ENCODE measurements around the gene MUSTN1.

Gene MUSTN1

DNA sequence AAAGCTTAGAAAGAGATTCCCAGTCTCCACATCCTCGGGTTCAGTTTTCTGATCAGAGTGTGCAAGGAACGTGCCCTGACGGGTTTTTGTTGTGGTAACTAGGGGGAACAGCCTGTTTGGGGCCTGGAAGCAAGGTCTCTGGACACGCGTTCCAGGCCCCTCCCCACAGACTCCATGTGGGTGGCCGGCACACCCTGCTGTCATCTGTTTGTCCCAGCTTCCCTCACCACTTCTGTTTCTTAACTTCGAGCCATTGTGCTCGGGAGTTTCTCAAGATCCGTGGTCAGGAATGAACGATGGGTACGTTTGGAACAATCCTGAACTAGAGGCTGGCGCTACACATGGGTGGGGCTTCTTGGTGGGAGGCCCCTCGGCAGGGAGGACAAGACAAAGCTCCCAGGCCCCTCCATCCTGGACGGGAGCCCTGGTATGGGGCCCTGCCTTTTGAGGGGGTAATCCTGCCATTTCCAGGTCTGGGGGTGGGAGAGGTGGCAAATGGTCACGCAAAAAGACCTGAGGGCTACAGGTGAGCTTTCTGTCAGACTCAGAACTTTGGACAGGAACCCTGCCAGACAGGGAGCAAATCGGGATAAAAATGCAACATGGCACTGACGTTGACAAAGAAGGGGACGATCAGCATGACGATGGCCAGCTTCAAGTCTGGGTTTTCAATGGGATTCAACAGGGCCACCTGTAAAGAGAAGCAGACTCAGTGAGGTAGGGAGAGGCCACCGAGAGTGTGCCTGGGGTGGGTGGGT is 8.5 kb upstream of the MUSTN1 start:
- Histone ChIP-seq H3K27ac (peak overlapping the region in 10 of 11 experiments; percentile 67 to 85 (median 82); a peak in 21 of 22 replicates), H3K4me2 (peak overlapping the region; percentile 75 to 97 (median 85)), H3K9me3 (replicated peaks in 1 of 11) (no peaks in the 10 kb centered on the region), H3K4me3 (no peak overlapping the region), H3K9ac (peak overlapping the region in 7 of 11 experiments; percentile 1 to 79 (median 66); a peak in 3 of 22 replicates), H3K36me3 (peaks cover 7 to 29% (median 12%) of the 10 kb centered on the region in 11 experiments; a peak in 13 of 22 replicates), H4K20me1 (no peaks in the 10 kb centered on the region; a peak in 1 of 22 replicates), H3K27me3 (no peaks in the 10 kb centered on the region), H3K4me1 (peaks cover 81 to 100% (median 100%) of the 10 kb centered on the region in 10 experiments)
- TF ChIP-seq Cebpa-rat (IDR thresholded peaks at IDR 0.05): no peak

DNA sequence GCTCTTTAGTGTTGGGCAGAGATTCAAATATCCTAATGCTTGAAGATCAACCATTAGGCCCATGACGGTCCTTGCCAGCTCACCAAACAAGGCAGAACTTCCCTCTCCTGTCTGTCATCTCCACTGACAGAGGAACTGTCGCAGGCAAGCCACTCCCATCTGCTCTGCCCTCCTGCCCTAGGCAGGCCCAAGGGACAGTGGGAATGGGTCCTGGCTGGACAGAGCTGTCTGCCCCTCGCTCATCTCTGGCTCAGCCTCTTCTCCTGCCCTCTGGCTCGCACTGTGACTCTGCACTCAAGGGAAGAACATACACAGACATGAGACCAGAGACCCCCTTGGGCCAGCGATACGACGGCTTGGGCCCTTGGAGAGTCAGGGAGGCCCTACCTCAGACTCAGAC is 7.6 kb upstream of the MUSTN1 start:
- Histone ChIP-seq H3K36me3 (peaks cover 7 to 22% (median 12%) of the 10 kb centered on the region in 11 experiments; a peak in 11 of 22 replicates), H3K9me3 (replicated peaks in 1 of 11) (no peaks in the 10 kb centered on the region), H4K20me1 (peaks cover 0 to 3% (median 0%) of the 10 kb centered on the region in 11 experiments; a peak in 1 of 22 replicates), H3K4me1 (peaks cover 79 to 100% (median 100%) of the 10 kb centered on the region in 10 experiments), H3K27me3 (no peaks in the 10 kb centered on the region), H3K4me3 (no peak overlapping the region), H3K4me2 (peak overlapping the region; percentile 75 to 97 (median 85)), H3K9ac (peak overlapping the region in 3 of 11 experiments; percentile 11 to 30 (median 29); a peak in 3 of 22 replicates), H3K27ac (peak overlapping the region in 10 of 11 experiments; percentile 27 to 85 (median 79); a peak in 20 of 22 replicates)
- no peak for TF ChIP-seq Cebpa-rat (IDR thresholded peaks at IDR 0.05)

- Histone ChIP-seq H3K4me2 (peak overlapping the region; percentile 75 to 97 (median 85)), H3K27me3 (no peaks in the 10 kb centered on the region)
- no peak for TF ChIP-seq Cebpa-rat (IDR thresholded peaks at IDR 0.05)
These were observed 7.1 kb upstream of the MUSTN1 start for GRCh38 chr3:52841981-52842340.

GRCh38 chr3:52841211-52841980 is 6.6 kb upstream of the MUSTN1 start:
- H3K4me1 ChIP-seq: peaks cover 69 to 100% (median 100%) of the 10 kb centered on the region in 10 experiments
- no peak overlapping the region for H3K4me3 ChIP-seq
- no peaks in the 10 kb centered on the region for H3K9me3 ChIP-seq (replicated peaks in 1 of 11)
- no peak for TF ChIP-seq Cebpa-rat (IDR thresholded peaks at IDR 0.05)
- peak overlapping the region; percentile 75 to 97 (median 85) for H3K4me2 ChIP-seq
- peak overlapping the region in 9 of 11 experiments; percentile 1 to 59 (median 34); a peak in 15 of 22 replicates for H3K9ac ChIP-seq
- peaks cover 6 to 22% (median 12%) of the 10 kb centered on the region in 11 experiments; a peak in 13 of 22 replicates for H3K36me3 ChIP-seq
- H3K27me3 ChIP-seq: no peaks in the 10 kb centered on the region
- H3K27ac ChIP-seq: peak overlapping the region in 9 of 11 experiments; percentile 27 to 85 (median 81); a peak in 19 of 22 replicates
- peaks cover 0 to 6% (median 0%) of the 10 kb centered on the region in 11 experiments; a peak in 1 of 22 replicates for H4K20me1 ChIP-seq

More at GRCh38 chr3:52841981-52842340, 7.1 kb upstream of the MUSTN1 start:
- peak overlapping the region in 9 of 11 experiments; percentile 27 to 85 (median 81); a peak in 18 of 22 replicates for H3K27ac ChIP-seq
- H3K9me3 ChIP-seq (replicated peaks in 1 of 11): no peaks in the 10 kb centered on the region
- peaks cover 0 to 6% (median 0%) of the 10 kb centered on the region in 11 experiments; a peak in 1 of 22 replicates for H4K20me1 ChIP-seq
- H3K9ac ChIP-seq: peak overlapping the region in 3 of 11 experiments; percentile 26 to 59 (median 36); a peak in 6 of 22 replicates
- H3K36me3 ChIP-seq: peaks cover 6 to 22% (median 10%) of the 10 kb centered on the region in 11 experiments; a peak in 12 of 22 replicates
- H3K4me3 ChIP-seq: no peak overlapping the region
- peaks cover 75 to 100% (median 100%) of the 10 kb centered on the region in 10 experiments for H3K4me1 ChIP-seq

DNA sequence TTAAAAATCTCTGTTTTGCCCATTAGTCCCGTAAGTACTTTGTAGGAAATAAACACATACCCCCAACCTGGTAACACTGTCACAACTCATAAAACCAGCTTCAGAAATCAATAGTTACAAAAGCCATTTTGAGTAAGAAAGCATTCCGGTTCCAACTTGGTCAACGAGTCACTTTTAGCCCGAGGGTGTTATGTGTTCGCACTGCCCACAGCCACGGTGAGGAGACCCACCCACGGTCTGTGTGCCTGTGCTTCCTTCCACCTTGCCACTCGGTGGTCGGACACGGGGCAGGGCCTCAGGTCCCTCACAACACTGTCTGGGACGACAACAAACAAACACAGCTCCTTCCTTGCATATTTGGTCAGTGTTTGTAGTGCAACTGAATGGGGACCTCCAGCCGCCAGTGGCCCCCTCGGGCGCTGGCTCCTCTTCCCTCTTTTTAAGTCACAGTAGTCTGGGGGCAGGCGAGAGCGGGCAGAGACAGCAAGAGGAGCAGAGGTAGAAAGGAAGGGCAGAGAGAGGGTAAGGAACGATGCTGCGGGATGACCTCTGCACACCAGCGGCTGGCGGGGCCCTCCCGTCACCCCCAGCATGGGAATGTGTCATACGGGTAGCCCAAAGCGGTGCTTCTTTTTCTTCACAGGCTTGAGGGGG is 5.2 kb upstream of the MUSTN1 start:
- peak overlapping the region; percentile 72 to 93 (median 85); a peak in 20 of 22 replicates for H3K4me2 ChIP-seq
- H4K20me1 ChIP-seq: peaks cover 0 to 6% (median 0%) of the 10 kb centered on the region in 11 experiments; a peak in 2 of 22 replicates
- no peaks in the 10 kb centered on the region for H3K9me3 ChIP-seq (replicated peaks in 1 of 11)
- H3K27ac ChIP-seq: peak overlapping the region in 4 of 11 experiments; percentile 10 to 85 (median 82); a peak in 6 of 22 replicates
- no peak for TF ChIP-seq Cebpa-rat (IDR thresholded peaks at IDR 0.05)
- peaks cover 55 to 100% (median 100%) of the 10 kb centered on the region in 10 experiments for H3K4me1 ChIP-seq
- peaks cover 6 to 32% (median 18%) of the 10 kb centered on the region in 11 experiments; a peak in 14 of 22 replicates for H3K36me3 ChIP-seq
- no peak overlapping the region for H3K4me3 ChIP-seq
- no peak overlapping the region for H3K9ac ChIP-seq
- H3K27me3 ChIP-seq: no peaks in the 10 kb centered on the region

GRCh38 chr3:52839268-52839575 is 4.4 kb upstream of the MUSTN1 start:
- H3K4me1 ChIP-seq: peaks cover 47 to 100% (median 96%) of the 10 kb centered on the region in 10 experiments
- peaks cover 0 to 6% (median 0%) of the 10 kb centered on the region in 11 experiments; a peak in 2 of 22 replicates for H4K20me1 ChIP-seq
- H3K9me3 ChIP-seq (replicated peaks in 1 of 11): no peaks in the 10 kb centered on the region
- H3K4me3 ChIP-seq: no peak overlapping the region
- H3K27ac ChIP-seq: no peak overlapping the region; a peak in 1 of 22 replicates
- no peak for TF ChIP-seq Cebpa-rat (IDR thresholded peaks at IDR 0.05)
- H3K9ac ChIP-seq: peak overlapping the region in 1 of 11 experiments; percentile 36; a peak in 1 of 22 replicates
- peaks cover 6 to 32% (median 18%) of the 10 kb centered on the region in 11 experiments; a peak in 14 of 22 replicates for H3K36me3 ChIP-seq
- H3K4me2 ChIP-seq: peak overlapping the region in 10 of 11 experiments; percentile 35 to 93 (median 78); a peak in 18 of 22 replicates
- H3K27me3 ChIP-seq: no peaks in the 10 kb centered on the region

DNA sequence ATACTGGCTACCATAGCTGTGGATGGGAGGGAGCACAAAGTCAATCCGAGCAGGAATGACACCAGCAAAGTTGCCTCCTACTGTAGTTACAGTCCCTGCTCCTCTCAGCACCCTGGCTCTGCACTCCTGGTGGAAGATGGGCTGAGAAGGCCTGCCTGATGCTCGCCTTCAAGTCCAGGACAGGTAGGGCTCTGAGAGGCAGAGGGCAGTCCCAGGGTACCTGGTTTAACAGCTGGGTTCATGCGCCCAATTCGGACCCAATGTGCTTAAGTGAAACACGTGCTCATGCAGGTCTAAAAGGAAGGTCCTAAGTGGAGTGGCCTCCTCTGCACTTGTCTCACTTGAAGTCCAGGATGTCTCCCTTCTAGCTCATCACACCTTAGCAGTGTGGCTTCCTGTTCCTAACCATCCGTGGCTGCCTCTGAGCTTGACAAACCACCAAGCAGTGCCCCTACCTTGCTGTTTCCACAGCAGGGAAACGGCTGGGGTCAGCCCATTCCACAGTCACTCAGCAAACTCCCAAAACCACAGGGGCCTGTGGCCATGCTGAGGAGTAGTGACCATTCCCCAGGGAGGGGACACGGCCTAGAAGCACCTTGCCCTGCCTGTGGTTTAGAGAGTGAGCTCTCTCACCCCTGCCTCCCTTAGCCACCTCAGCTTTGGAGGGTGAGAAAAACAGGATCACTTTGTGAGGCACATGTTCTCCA is 3.9 kb upstream of the MUSTN1 start:
- Histone ChIP-seq H3K9ac (peak overlapping the region in 1 of 11 experiments; percentile 36; a peak in 2 of 22 replicates), H3K4me1 (peaks cover 42 to 100% (median 93%) of the 10 kb centered on the region in 10 experiments), H3K9me3 (replicated peaks in 1 of 11) (no peaks in the 10 kb centered on the region), H3K4me2 (peak overlapping the region in 10 of 11 experiments; percentile 35 to 93 (median 78); a peak in 20 of 22 replicates), H3K27me3 (no peaks in the 10 kb centered on the region), H4K20me1 (peaks cover 0 to 6% (median 0%) of the 10 kb centered on the region in 11 experiments; a peak in 2 of 22 replicates), H3K27ac (peak overlapping the region in 2 of 11 experiments; percentile 8 to 11; a peak in 2 of 22 replicates), H3K36me3 (peaks cover 6 to 32% (median 18%) of the 10 kb centered on the region in 11 experiments; a peak in 14 of 22 replicates), H3K4me3 (no peak overlapping the region)
- TF ChIP-seq Cebpa-rat (IDR thresholded peaks at IDR 0.05): no peak
